HG03571 (cell line): ENCODE measurements around the gene IFI27L2.

ENCODE experiments used
- ATAC-seq: cut with Tn5 transposase; IDR thresholded peaks from one replicate; pipeline ENCODE4 v1.9.1; 2021; ENCODE audit not compliant: unreplicated experiment

The IFI27L2 gene

GRCh38 chr14:94153750-94154342, 24.4 kb upstream of the IFI27L2 start:
- no peak for ATAC-seq

GRCh38 chr14:94152676-94153075, 23.3 kb upstream of the IFI27L2 start:
- no peak for ATAC-seq

DNA sequence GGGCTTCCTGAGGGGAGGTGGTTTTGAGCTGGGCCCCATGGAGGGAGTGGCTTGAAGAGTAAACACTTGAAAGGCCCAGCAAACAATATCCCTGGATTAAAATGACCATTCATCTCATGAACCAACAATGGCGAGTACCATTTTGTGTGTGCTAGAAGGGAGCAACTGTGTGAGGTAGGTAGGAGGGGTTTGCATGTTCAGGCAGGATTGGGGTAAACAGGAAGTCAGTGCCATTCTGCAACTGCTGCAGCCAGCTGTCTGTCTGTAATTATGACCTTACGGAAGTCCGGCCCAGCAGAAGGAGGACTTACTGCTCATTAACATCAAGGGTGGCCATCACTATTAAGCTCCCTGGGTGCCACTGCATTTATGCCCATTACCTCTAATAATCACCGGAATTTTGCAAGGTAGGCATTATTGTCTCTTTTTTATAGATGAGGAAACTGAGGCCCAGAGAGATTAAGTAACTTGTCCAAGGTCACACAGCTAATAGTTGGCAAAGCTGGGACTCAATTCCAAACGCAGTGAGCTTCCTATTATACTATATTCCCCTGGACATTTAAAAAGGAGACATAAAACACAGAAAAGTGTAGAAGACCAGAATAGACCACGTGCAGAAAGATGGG, 16.6 kb upstream of the IFI27L2 start:
- no peak for ATAC-seq

GRCh38 chr14:94144765-94145164, 15.4 kb upstream of the IFI27L2 start:
- ATAC-seq = no peak

- no peak for ATAC-seq
These were observed 14.3 kb upstream of the IFI27L2 start for GRCh38 chr14:94143711-94144110.

DNA sequence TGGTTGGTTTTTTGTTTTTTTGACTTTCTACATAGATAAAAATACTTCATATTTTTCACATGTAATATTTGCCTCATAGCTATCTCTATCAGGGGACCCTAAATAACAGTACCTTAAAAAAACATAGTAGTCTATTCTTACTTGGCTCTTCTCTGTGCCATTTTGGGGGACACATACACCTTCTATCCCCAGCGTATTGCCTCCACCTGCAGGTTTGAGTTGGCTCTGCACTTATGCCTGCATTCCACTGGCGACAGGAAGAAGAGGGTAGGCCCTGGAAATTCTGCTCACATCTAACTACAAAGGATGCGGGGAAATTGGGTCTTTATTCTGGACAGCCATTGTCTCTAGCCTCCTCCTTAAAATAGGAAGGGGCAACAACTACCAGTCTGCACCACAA, 13.8 kb upstream of the IFI27L2 start:
- no peak for ATAC-seq

- no peak for ATAC-seq
These were observed 13.4 kb upstream of the IFI27L2 start for GRCh38 chr14:94142836-94143235.

DNA sequence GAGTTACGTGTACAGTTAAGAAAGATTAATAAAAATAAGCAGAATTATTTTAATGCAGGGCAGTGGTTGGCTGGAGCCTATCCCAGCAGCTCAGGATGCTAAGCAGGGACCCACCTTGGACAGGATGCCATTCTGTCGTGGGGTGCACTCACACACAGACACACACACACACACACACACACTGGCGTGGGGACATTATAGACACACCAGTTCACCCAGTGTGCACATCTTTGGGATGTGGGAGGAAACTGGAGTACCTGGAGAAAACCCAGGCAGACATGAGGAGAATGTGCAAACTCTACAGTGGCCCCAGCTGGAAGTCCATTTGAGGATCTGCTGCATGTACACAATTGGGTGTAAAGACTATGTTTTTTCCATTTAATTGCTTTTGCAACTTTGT, 12.8 kb upstream of the IFI27L2 start:
- no peak for ATAC-seq

- ATAC-seq = no peak
These were observed 10.0 kb upstream of the IFI27L2 start for GRCh38 chr14:94139421-94139820.

- no peak for ATAC-seq
These were observed 9.6 kb upstream of the IFI27L2 start for GRCh38 chr14:94139006-94139405.

DNA sequence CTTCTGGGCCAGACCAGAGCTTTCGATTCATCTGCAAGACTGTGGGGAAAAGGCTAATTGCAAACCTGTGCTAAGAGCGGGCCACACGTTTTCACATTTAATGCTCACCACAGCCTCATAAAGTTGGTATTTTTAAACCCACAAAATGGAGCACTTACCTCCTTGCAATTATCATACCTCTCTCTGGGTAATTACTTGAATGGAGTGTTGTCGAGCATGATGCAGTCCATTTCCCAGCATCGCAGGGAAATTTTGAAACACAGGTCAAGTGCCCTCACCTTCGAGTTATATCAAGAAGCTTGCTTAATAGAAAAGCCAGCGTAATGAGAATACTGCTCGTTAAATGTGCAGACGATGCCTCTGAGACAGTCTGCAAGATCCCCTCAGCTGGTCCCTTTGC, 8.8 kb upstream of the IFI27L2 start:
- ATAC-seq = no peak

- peak; percentile 83 for ATAC-seq
These were observed 7.3 kb upstream of the IFI27L2 start for GRCh38 chr14:94136575-94137331.

DNA sequence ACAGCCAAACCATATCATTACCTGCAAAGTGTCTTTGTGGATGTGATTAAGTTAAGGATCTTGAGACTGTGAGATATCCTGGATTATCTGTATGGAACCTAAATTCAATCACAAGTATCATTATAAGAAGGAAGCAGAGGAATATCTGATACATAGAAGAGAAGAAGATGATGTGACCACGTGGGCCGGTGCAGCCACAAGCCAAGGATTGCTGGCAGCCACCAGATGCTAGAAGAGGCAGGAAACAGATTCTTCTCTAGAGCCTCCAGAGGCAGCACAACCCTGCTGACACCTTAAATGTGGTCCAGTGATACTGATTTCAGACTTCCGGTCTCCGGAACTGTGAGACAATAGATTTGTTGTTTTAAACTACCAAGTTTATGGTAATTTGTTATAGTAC, 6.1 kb upstream of the IFI27L2 start:
- no peak for ATAC-seq

- ATAC-seq = no peak
These were observed 3.0 kb upstream of the IFI27L2 start for GRCh38 chr14:94132285-94132887.

GRCh38 chr14:94129758-94130414, 482 bp upstream of the IFI27L2 start:
- no peak for ATAC-seq

DNA sequence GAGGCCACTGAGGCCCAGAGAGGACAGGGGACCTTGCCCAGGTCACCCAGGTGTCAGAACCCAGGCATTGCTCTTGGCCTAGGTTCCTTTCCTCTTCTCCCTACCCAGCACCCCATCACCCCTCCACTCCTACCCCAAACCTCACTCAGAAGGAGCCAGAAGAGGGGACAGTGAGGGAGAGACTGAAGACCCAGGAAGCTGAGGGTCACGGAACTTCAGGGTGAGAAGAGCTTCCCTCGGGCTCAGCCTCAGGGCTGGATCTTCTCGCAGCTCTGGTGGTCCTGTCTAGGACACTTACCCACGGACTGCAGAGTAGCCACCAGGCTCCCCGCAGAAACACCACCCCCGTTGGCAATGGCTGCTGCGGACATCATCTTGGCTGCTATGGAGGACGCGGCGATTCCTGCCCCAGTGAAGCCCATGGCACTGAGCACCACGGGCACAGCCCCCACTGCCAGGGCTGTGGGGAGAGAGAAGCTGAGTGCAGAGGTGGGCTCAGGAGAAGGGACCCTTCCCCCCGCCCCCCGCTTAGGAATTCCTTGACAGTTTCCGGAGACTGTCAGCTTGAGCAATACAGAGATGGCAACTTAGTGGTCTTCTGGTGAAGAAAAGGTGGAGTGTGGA, 1.1 kb downstream of the IFI27L2 start:
- no peak for ATAC-seq

GRCh38 chr14:94127330-94127729, 2.1 kb downstream of the IFI27L2 start:
- no peak for ATAC-seq

- no peak for ATAC-seq
These were observed 2.6 kb downstream of the IFI27L2 start for GRCh38 chr14:94126800-94127199.

DNA sequence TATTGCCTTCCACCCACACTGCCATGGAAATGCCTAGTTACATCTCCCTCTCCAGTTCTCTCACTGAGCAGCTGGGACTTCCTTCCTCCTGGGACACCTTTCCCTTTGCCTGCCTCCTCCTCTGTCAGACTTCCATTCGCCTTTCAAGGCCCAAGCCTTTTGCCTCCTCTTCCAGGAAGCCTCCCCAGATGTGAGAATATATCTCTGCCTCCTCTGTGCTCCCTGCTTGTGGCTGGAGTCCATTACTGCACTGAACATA, 3.1 kb downstream of the IFI27L2 start:
- ATAC-seq = no peak

DNA sequence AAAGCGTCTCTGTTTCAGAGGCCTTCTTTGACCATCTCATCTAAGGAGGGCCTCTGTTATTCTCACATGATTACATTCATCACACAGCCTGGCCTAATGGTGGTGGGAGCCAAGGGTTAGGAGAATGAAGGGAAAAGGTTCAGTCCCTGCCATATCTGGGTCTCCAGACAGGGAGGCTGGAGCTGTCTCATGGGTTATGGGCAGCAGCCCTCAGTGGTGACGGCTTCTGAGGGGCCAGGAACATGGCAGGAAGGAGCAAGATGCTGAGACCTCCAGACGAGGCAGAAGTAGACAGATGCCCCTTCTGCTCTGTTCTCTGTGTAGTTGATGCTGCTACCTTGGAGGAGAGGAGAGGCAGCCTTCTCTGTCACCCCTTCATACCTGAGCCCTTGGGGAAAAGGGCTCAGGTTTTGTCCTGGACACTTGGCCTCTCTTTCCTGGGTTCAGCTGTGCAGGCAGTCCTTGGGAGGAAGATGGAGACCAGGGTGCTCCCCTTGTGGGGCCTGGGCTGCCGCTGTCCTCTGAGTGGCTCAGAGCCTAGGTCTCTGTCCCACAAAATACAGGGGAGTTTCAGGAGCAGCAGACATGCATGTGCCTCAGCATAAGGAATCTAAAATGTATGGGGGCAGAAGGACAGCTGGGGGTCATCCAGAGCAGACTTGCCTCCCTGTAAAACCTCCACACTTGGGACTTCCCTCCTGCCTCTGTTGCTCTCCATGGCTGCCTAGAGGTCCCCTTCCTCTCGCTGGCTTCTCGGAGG, 3.6 kb downstream of the IFI27L2 start:
- ATAC-seq = no peak
